ENCODE data around the gene PUSL1. TPM values are rescaled to one million over a fixed set of nuclear protein-coding genes. Genes with fewer than 3 reads are reported as not detected.

PUSL1 gene
- total and polyA plus RNA-seq, 2 donors (not counting 3 experiments of a cell fraction or from before 2014, with no cell fraction given), result 18.8 to 27.3 TPM

DNA sequence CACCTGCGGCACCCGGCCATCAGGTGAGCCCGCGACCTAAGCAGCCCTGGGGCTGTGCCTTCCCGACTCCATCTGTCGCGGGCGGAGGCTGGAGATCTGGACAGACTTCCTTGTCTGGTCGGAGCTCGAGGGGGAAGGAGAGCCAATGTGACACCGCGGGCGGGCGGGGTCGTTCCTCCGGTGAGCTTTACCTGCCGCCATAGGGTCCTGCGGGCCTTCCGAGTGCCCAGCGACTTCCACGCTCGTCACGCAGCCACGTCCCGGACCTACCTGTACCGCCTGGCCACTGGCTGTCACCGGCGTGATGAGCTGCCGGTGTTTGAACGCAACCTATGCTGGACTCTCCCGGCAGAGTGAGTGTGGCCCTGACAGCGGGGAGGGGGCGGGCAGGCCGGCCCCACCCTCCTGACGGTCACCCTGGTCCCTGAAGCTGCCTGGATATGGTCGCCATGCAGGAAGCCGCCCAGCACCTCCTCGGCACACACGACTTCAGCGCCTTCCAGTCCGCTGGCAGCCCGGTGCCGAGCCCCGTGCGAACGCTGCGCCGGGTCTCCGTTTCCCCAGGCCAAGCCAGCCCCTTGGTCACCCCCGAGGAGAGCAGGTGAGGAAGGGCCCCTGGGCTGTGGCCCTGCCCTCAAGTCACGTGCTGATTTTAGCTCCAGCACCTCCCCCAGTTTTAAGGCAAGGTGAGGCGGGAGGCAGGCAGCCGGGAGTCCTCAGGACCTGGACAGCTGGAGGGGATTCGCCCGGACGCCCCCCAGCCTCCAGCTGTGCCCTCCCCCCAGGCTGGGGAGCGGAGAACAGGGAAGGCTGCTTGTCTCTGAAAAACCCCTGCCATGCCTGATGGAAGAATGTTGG lies 1.1 kb downstream of the PUSL1 start:
- peak; percentile 17 for DNase-seq (ENCODE audit: low read depth, low spot score)
- H3K27me3 ChIP-seq (ENCODE audit: control insufficient read depth in 2 of 2, insufficient read depth in 2 of 2, low read length in 2 of 2), result no peaks in the 10 kb centered on the region
- CTCF ChIA-PET, result interaction anchor here (0.8 to 1.5 kb wide), 3 partner anchors 63 to 196 kb away, joined by 3 to 9 read pairs (median 3); no protein-coding TSS in a partner anchor
- intact Hi-C loops (cut with micrococcal nuclease), result loop anchor here (1.0 to 5.0 kb wide), 4 partner anchors 15 to 187 kb away; partner anchors contain the start of genes CPTP, DVL1, INTS11 and UBE2J2
- dilution Hi-C loops (cut with MboI; ENCODE audit: extremely low pct_ligation_motif_present, low sequenced_read_pairs), result no loop called here
- POLR2A ChIA-PET, result no interaction called here
- no peak overlapping the region for H3K27ac ChIP-seq (ENCODE audit: insufficient read depth, low read depth, low read length)
- TF ChIP-seq JUN (IDR thresholded peaks at IDR 0.05; ENCODE audit: borderline replicate concordance, insufficient read depth, insufficient read length, low read depth), result no peak
- H3K4me2 ChIP-seq (ENCODE audit: insufficient read depth, low read length), result peak overlapping the region; percentile 45
- no peaks in the 10 kb centered on the region for H3K9me1 ChIP-seq (replicated peaks; ENCODE audit: control insufficient read depth, extremely low read depth, insufficient read depth, low read length)
- H3K9ac ChIP-seq (replicated peaks; ENCODE audit: extremely low read depth, insufficient read depth, low read length), result peak overlapping the region; percentile 73
- H2AFZ ChIP-seq (ENCODE audit: low read depth, low read length), result peak overlapping the region; percentile 59
- no peaks in the 10 kb centered on the region for H3K79me2 ChIP-seq (ENCODE audit: control insufficient read depth, insufficient read depth, low read length)
- no peaks in the 10 kb centered on the region for H3K9me3 ChIP-seq (replicated peaks; ENCODE audit: control insufficient read depth, insufficient read depth, low read length)
- peaks cover 15% of the 10 kb centered on the region for H3K4me1 ChIP-seq (ENCODE audit: control insufficient read depth, extremely low read depth, insufficient read depth, low read length)
- peaks cover 0 to 35% of the 10 kb centered on the region in 2 experiments for H3K36me3 ChIP-seq (ENCODE audit: control insufficient read depth in 2 of 2, extremely low read depth in 1 of 2, insufficient read depth in 2 of 2, low read length in 2 of 2)
- no peak for FAIRE-seq
- no TSS peak for BruUV-seq (replicated peaks)
- H3K4me3 ChIP-seq (replicated peaks in 1 of 3; ENCODE audit: insufficient read depth in 1 of 3, low read depth in 1 of 3, low read length in 3 of 3), result peak overlapping the region; percentile 56 to 94 (median 64)
- H4K20me1 ChIP-seq (replicated peaks; ENCODE audit: control insufficient read depth, extremely low read depth, insufficient read depth, low read length), result no peaks in the 10 kb centered on the region

- intact Hi-C loops (cut with micrococcal nuclease), result no loop called here
- CTCF ChIA-PET, result interaction anchor here (0.8 to 1.5 kb wide), 2 partner anchors 188 to 196 kb away, joined by 3 to 9 read pairs; no protein-coding TSS in a partner anchor
- no peak overlapping the region for H3K9ac ChIP-seq (replicated peaks; ENCODE audit: extremely low read depth, insufficient read depth, low read length)
These were observed 1.6 kb downstream of the PUSL1 start for GRCh38 chr1:1310109-1310385.

More at GRCh38 chr1:1310109-1310385, 1.6 kb downstream of the PUSL1 start:
- Histone ChIP-seq H3K79me2 (ENCODE audit: control insufficient read depth, insufficient read depth, low read length) (no peaks in the 10 kb centered on the region), H3K27ac (ENCODE audit: insufficient read depth, low read depth, low read length) (no peak overlapping the region), H2AFZ (ENCODE audit: low read depth, low read length) (no peak overlapping the region), H3K4me2 (ENCODE audit: insufficient read depth, low read length) (no peak overlapping the region), H3K4me3 (replicated peaks in 1 of 3; ENCODE audit: insufficient read depth in 1 of 3, low read depth in 1 of 3, low read length in 3 of 3) (no peak overlapping the region), H3K27me3 (ENCODE audit: control insufficient read depth in 2 of 2, insufficient read depth in 2 of 2, low read length in 2 of 2) (no peaks in the 10 kb centered on the region), H4K20me1 (replicated peaks; ENCODE audit: control insufficient read depth, extremely low read depth, insufficient read depth, low read length) (no peaks in the 10 kb centered on the region), H3K9me1 (replicated peaks; ENCODE audit: control insufficient read depth, extremely low read depth, insufficient read depth, low read length) (no peaks in the 10 kb centered on the region), H3K4me1 (ENCODE audit: control insufficient read depth, extremely low read depth, insufficient read depth, low read length) (peaks cover 15% of the 10 kb centered on the region), H3K36me3 (ENCODE audit: control insufficient read depth in 2 of 2, extremely low read depth in 1 of 2, insufficient read depth in 2 of 2, low read length in 2 of 2) (peaks cover 0 to 41% of the 10 kb centered on the region in 2 experiments), H3K9me3 (replicated peaks; ENCODE audit: control insufficient read depth, insufficient read depth, low read length) (no peaks in the 10 kb centered on the region)
- no peak for TF ChIP-seq POLR2A (IDR thresholded peaks at IDR 0.05; ENCODE audit: low read depth, low read length)
- POLR2A ChIA-PET, result no interaction called here
- DNase-seq (ENCODE audit: low read depth, low spot score), result no peak
- dilution Hi-C loops (cut with MboI; ENCODE audit: extremely low pct_ligation_motif_present, low sequenced_read_pairs), result no loop called here
- no peak for FAIRE-seq
- no TSS peak for BruUV-seq (replicated peaks)
